Measurements from ENCODE around the gene SPPL2B.

Gene SPPL2B

GRCh38 chr19:2302319-2303210 lies 25.9 kb upstream of the SPPL2B start:
- DNase-seq = no peak

DNA sequence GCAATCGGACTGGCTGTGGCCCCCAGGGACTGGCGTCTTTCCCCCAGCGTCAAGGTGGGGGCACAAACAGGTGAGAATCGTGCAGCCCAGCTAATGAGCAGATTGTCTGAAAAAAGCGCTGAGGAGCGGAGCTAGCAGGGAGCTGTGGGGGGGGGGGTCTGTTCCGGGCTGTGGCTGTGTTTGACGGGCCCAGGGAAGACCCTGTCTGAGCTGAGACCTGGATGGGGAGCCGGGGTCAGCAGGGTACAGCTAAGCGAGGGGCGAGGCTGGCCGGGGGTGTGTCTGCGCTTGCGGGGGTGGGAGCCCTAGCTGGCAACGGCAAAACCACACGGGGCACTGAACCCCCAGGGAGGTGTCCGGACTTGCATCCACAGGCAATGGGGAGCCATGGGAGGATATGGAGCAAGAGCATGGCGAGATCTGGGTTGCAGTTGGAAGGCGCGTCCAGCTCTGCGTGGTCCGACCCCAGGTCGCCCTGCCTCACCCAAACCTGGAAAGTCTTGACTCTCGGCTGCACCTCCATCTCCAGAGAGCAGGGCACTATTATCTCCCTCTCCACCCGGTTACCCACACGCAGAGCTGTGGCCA lies 25.2 kb upstream of the SPPL2B start:
- no peak for DNase-seq

GRCh38 chr19:2305452-2306280 lies 22.8 kb upstream of the SPPL2B start:
- no peak for DNase-seq

GRCh38 chr19:2306281-2306806 lies 22.1 kb upstream of the SPPL2B start:
- DNase-seq = no peak

DNA sequence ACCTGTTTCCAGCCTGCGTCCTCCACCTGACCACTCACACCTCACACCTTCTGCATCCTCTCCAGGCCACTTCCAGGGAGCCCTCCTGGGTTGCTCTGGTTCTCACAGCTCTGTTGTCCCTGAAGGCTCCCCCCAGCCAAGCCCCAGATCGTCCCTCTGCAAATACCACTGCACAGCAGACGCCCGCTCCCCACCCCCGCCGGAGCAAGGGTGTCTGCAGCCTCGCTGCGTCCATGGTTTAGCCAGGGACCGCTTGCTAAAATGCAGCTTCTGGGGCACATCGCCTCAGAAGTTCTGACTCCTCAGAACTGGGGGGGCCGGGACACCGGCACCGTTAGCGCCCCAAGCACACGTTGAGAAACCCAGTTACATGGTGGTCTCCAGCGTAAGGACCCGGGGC lies 21.5 kb upstream of the SPPL2B start:
- DNase-seq = no peak

GRCh38 chr19:2307518-2308012 lies 20.9 kb upstream of the SPPL2B start:
- DNase-seq = no peak

GRCh38 chr19:2308114-2308556 lies 20.3 kb upstream of the SPPL2B start, which contains the start of gene LINGO3:
TSS of gene LINGO3 (minus strand) at chr19:2308154. CDS start at chr19:2291776, 16,378 bp downstream.
- DNase-seq = no peak

GRCh38 chr19:2309734-2310362 lies 18.6 kb upstream of the SPPL2B start:
- DNase-seq = no peak

GRCh38 chr19:2311093-2311492 lies 17.4 kb upstream of the SPPL2B start:
- DNase-seq = no peak

DNA sequence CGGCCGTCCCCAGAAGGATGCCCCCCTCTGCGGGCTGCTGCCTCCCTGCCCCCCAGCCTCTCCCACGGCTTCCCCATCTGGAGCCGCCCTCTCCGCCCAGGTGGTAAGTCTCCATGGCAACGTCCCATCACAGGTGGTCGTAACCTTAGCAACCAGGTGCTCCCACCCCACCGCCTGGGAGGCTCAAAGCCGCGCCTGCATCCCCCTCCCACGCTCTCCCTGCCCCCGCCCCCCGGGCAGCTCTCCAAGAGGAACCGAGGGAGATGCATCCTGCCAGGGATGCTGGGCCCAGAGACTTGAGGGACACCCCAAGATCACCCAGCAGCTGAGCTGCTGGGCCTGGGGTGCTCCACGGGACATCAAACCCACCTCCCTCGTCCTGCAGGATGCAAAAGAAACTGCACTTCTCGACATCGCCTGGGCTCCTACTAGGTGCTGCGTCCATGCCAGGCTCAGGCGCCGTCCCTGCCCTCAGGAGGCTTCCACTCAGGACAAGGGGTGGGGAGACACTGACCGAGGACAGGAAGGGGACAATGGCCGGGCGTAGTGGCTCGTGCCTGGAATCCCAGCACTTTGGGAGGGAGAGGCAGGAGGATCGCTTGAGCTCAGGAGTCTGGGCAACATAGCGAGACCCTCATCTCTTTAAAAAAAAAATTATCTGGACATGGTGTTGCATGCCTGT lies 15.5 kb upstream of the SPPL2B start:
- no peak for DNase-seq

- no peak for DNase-seq
Observed at GRCh38 chr19:2315121-2315817, 13.2 kb upstream of the SPPL2B start.

DNA sequence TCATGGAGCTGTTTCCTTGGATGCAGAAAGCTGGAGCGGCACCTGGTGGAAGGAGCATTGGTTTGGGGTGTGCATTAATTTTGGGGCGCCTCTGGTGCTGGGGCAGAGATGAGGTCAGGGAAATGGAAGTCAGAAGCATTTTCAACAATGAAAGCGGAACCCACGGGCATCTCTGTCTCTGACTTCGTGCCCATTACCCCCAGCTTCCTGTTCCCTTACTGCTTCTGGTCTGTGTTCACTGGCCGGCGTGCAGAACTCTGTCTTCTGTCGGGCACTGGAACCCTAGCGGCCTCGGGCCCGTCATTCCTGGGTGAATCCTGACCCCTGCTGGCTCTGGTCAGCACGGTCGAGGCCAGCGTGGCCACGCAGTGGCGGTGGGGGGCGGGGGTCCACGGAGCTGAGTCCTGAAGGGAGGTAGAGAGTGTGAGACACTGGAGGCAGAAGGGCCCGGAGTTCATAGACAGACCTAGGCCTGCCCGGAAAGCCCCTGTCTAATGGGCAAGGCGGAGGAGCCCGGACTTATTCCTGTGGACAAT lies 12.6 kb upstream of the SPPL2B start:
- DNase-seq = no peak

GRCh38 chr19:2317300-2317699 lies 11.2 kb upstream of the SPPL2B start:
- no peak for DNase-seq

GRCh38 chr19:2317756-2318155 lies 10.7 kb upstream of the SPPL2B start:
- DNase-seq = no peak

GRCh38 chr19:2318923-2319322 lies 9.6 kb upstream of the SPPL2B start:
- DNase-seq = no peak

DNA sequence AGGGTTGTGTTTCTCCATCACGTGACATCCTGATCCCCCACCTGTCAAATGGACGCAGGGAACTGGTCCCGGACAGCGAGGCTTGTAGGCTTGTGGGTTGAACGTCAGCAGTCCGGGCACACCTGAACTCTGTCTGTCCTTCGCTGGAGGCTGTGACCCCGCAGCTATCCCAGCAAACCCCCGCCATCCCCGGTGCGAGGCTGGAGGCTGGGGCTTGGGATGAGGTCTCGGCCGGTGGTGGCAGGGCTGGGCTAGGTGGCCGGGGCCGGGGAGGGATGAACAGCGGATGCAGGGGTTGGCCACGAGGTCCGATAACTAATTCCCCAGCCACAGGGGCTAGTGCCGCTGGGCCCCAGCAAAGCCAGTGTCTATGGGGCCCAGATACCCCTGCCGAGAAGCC lies 8.9 kb upstream of the SPPL2B start:
- no peak for DNase-seq

DNA sequence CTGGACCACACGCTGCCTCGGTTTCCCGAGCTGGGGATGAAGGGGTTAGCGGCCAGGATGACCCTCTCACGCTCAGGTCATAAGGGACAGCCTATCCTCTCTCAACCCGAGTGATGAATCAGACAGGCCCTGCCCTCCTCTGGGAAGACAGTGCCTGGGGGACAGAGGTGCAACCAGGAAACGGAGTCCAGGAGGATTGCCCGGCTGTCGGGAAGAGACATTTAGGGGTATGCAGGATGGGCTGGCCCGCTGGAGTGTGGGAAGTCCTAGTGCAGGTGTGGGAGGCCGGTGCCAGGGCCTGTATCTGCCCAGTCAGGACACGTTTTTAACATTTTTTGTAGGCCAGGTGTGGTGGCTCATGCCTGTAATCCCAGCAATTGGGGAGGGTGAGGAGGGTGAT lies 8.4 kb upstream of the SPPL2B start:
- DNase-seq = no peak

DNA sequence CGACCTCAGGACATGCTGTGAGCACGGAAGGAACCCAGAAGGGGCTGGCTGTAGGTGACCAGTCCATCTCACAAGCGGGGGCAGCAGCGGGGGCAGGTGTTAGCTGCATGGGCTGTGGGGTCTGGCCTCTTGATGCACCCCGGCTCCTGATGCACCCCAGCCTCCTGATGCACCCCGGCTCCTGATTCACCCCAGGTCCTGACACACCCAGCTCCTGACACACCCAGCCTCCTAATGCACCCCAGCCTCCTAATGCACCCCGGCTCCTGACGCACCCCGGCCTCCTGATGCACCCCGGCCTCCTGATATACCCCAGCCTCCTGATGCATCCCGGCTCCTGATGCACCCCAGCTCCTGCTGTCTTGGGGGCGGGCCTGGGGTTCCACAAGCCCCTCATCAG lies 7.5 kb upstream of the SPPL2B start:
- DNase-seq = no peak

- DNase-seq = no peak
Observed at GRCh38 chr19:2321565-2322283, 6.8 kb upstream of the SPPL2B start.

DNA sequence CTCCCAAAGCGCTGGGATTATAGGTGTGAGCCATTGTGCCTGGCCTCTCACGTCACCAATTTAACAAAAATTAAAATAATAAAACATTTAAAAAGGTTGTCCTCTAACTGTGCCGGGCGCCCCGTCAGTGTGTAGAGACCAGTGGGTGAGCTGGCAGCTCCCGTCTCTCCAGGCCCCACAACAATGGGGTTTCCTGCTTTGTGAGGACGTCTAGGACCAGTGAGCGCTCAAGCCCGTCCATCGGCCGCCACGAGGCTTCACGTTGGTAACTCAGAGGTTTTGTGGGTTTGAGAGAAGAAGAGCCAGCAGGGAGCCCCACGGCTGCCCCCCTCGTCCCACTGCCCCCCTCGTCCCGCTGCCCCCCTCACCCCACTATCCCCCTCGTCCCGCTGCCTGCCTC lies 4.8 kb upstream of the SPPL2B start:
- DNase-seq = no peak
